ENCODE data around the gene SLC24A3. TPM values are rescaled to one million over a fixed set of nuclear protein-coding genes. Genes with fewer than 3 reads are reported as not detected.

SLC24A3 gene
- total RNA-seq, 6 experiments from 2014 or later = not detected

- TF ChIP-seq CTCF (IDR thresholded peaks at IDR 0.05) = no peak
- Mint-ChIP-seq H3K4me1 (ENCODE audit: low read depth) (no peaks in the 10 kb centered on the region), H3K9me3 (peaks cover 18% of the 10 kb centered on the region), H3K27me3 (ENCODE audit: insufficient read depth) (peaks cover 7% of the 10 kb centered on the region), H3K36me3 (ENCODE audit: low read depth) (no peaks in the 10 kb centered on the region), H3K27ac (no peak overlapping the region), H3K4me3 (no peak overlapping the region)
- no peak for DNase-seq
These were observed 108.7 kb downstream of the SLC24A3 start for GRCh38 chr20:19321176-19321575.

GRCh38 chr20:19322061-19322985 lies 109.9 kb downstream of the SLC24A3 start:
- DNase-seq = no peak
- Mint-ChIP-seq H3K9me3 (peaks cover 12% of the 10 kb centered on the region), H3K36me3 (ENCODE audit: low read depth) (no peaks in the 10 kb centered on the region), H3K4me3 (no peak overlapping the region), H3K4me1 (ENCODE audit: low read depth) (no peaks in the 10 kb centered on the region), H3K27me3 (ENCODE audit: insufficient read depth) (peaks cover 7% of the 10 kb centered on the region), H3K27ac (no peak overlapping the region)
- TF ChIP-seq CTCF (IDR thresholded peaks at IDR 0.05) = no peak

GRCh38 chr20:19327401-19327800 lies 115.0 kb downstream of the SLC24A3 start:
- Mint-ChIP-seq H3K27ac (no peak overlapping the region), H3K4me1 (ENCODE audit: low read depth) (no peaks in the 10 kb centered on the region), H3K9me3 (peaks cover 11% of the 10 kb centered on the region), H3K4me3 (no peak overlapping the region), H3K27me3 (ENCODE audit: insufficient read depth) (no peaks in the 10 kb centered on the region; the same call in 1 of the 2 replicates), H3K36me3 (ENCODE audit: low read depth) (no peaks in the 10 kb centered on the region)
- no peak for TF ChIP-seq CTCF (IDR thresholded peaks at IDR 0.05)
- DNase-seq = no peak

- H3K27me3 Mint-ChIP-seq (ENCODE audit: insufficient read depth) = peaks cover 2% of the 10 kb centered on the region
- H3K4me1 Mint-ChIP-seq (ENCODE audit: low read depth) = no peaks in the 10 kb centered on the region
- no peak overlapping the region for H3K27ac Mint-ChIP-seq
- no peaks in the 10 kb centered on the region for H3K36me3 Mint-ChIP-seq (ENCODE audit: low read depth)
- no peak overlapping the region for H3K4me3 Mint-ChIP-seq
- DNase-seq = no peak
- peaks cover 20% of the 10 kb centered on the region for H3K9me3 Mint-ChIP-seq
- no peak for TF ChIP-seq CTCF (IDR thresholded peaks at IDR 0.05)
These were observed 116.2 kb downstream of the SLC24A3 start for GRCh38 chr20:19328676-19329075.

GRCh38 chr20:19330038-19330437 lies 117.6 kb downstream of the SLC24A3 start:
- TF ChIP-seq CTCF (IDR thresholded peaks at IDR 0.05) = no peak
- no peak for DNase-seq
- Mint-ChIP-seq H3K27ac (no peak overlapping the region), H3K27me3 (ENCODE audit: insufficient read depth) (peaks cover 2% of the 10 kb centered on the region), H3K9me3 (peaks cover 26% of the 10 kb centered on the region), H3K4me1 (ENCODE audit: low read depth) (no peaks in the 10 kb centered on the region), H3K36me3 (ENCODE audit: low read depth) (no peaks in the 10 kb centered on the region), H3K4me3 (no peak overlapping the region)
